ENCODE measurements around the gene UVSSA. TPM values are rescaled to one million over a fixed set of nuclear protein-coding genes. Genes with fewer than 3 reads are reported as not detected.

Gene UVSSA
- total and polyA plus RNA-seq, 7 donors = 1.8 to 18.7 (median 8.7) TPM

Other genes starting within 250 kb of the UVSSA start
- gene RNF212, start 233.6 kb upstream of the UVSSA start, total RNA-seq = 10 to 100 TPM in 1 of 4 donors, 1 to 10 TPM in 3; 3.1 to 12.8 (median 6.8) TPM
- 1 to 10 TPM in 1 of 3 donors, under 1 TPM in 1, not detected in 1; 0.60 to 3.4 TPM for gene RNF212, start 233.6 kb upstream of the UVSSA start, polyA plus RNA-seq
- gene SPON2, start 174.6 kb upstream of the UVSSA start, total RNA-seq = 100 to 1,000 TPM in 1 of 4 donors, 10 to 100 TPM in 3; 33.6 to 165 (median 79.8) TPM
- 10 to 100 TPM in 2 of 3 donors, 1 to 10 TPM in 1; 8.6 to 33.6 (median 25.2) TPM for gene SPON2, start 174.6 kb upstream of the UVSSA start, polyA plus RNA-seq
- gene CTBP1, start 98.1 kb upstream of the UVSSA start, total RNA-seq = 100 to 1,000 TPM in 3 of 4 donors, 10 to 100 TPM in 1; 98.9 to 160 (median 129) TPM
- gene CTBP1, start 98.1 kb upstream of the UVSSA start, polyA plus RNA-seq = 100 to 1,000 TPM in 1 of 3 donors, 10 to 100 TPM in 2; 67.9 to 162 (median 71.4) TPM
- gene MAEA, start 57.3 kb upstream of the UVSSA start, total RNA-seq = 10 to 100 TPM; 44.2 to 56.2 (median 49.6) TPM
- gene MAEA, start 57.3 kb upstream of the UVSSA start, polyA plus RNA-seq = 10 to 100 TPM; 51.1 to 89.8 (median 80.0) TPM
- gene NKX1-1, start 59.2 kb downstream of the UVSSA start, total RNA-seq = not detected
- gene NKX1-1, start 59.2 kb downstream of the UVSSA start, polyA plus RNA-seq = not detected

All from sigmoid colon (tissue), 7 donors.